Naive B cell (primary cell): ENCODE measurements around the gene NID1. TPM values are rescaled to one million over a fixed set of nuclear protein-coding genes. Genes with fewer than 3 reads are reported as not detected.

ENCODE experiments used
- ATAC-seq, 2 donors: fragments of 150-1000 bp; cut with Tn5 transposase; 2 replicates each; pipeline ENCODE4 v1.10.0; 2021; ENCODE audit warnings: low read depth in 2 of 2, mild to moderate bottlenecking in 2 of 2, moderate library complexity in 2 of 2
- DNase-seq: peaks from one replicate; pipeline ENCODE4 v3.0.0; 2022
- H3K27ac Mint-ChIP-seq, 6 donors: one replicate each; pipeline ENCODE4 v1.8.0; 2020 to 2022; ENCODE audit warnings: mild to moderate bottlenecking in 6 of 6, mixed read lengths in 6 of 6, moderate library complexity in 5 of 6, inconsistent platforms in 2 of 6
- H3K27me3 Mint-ChIP-seq, 3 donors: one replicate each; pipeline ENCODE4 v1.8.0; 2021 to 2022; ENCODE audit warnings: mixed read lengths in 3 of 3, mild to moderate bottlenecking in 1 of 3
- H3K36me3 Mint-ChIP-seq, 2 donors: one replicate each; pipeline ENCODE4 v1.8.0; 2020 to 2022; ENCODE audit warnings: mixed read lengths in 2 of 2, inconsistent platforms in 1 of 2, mild to moderate bottlenecking in 1 of 2
- H3K4me1 Mint-ChIP-seq, 3 donors: one replicate each; pipeline ENCODE4 v1.8.0; 2020 to 2022; ENCODE audit warnings: mixed read lengths in 3 of 3, inconsistent platforms in 1 of 3, mild to moderate bottlenecking in 1 of 3, moderate library complexity in 1 of 3
- H3K4me3 Mint-ChIP-seq, 8 donors: one replicate each; pipeline ENCODE4 v1.8.0; 2020 to 2022; ENCODE audit warnings: mild to moderate bottlenecking in 8 of 8, mixed read lengths in 8 of 8, moderate library complexity in 8 of 8, inconsistent platforms in 2 of 8
- H3K9me3 Mint-ChIP-seq, 7 donors: one replicate each; pipeline ENCODE4 v1.8.0; 2020 to 2022; ENCODE audit warnings: mixed read lengths in 7 of 7, mild to moderate bottlenecking in 5 of 7, inconsistent platforms in 2 of 7, moderate library complexity in 1 of 7
- polyA plus RNA-seq, 6 donors: library from polyadenylated mRNA; unstranded; fragments of 300-500 nt; fragmentation: Illumina TruSeq; gene quantifications; one replicate each; pipeline ENCODE4 v1.2.3, GENCODE V29; 2021; ENCODE audit warnings: low read depth in 6 of 6

NID1 gene
- polyA plus RNA-seq, 6 donors from 2014 or later: not detected

GRCh38 chr1:235945775-235946570 lies 118.9 kb downstream of the NID1 start:
- DNase-seq (peak; percentile 44), ATAC-seq (peak; percentile 86 to 90)
- no peaks in the 10 kb centered on the region for H3K27me3 Mint-ChIP-seq
- H3K4me3 Mint-ChIP-seq: peak overlapping the region; percentile 6 to 85 (median 72)
- peaks cover 4 to 7% of the 10 kb centered on the region in 2 donors for H3K36me3 Mint-ChIP-seq
- H3K27ac Mint-ChIP-seq: peak overlapping the region; percentile 79 to 97 (median 92)
- H3K9me3 Mint-ChIP-seq: no peaks in the 10 kb centered on the region
- H3K4me1 Mint-ChIP-seq: peaks cover 72 to 99% (median 87%) of the 10 kb centered on the region in 3 donors

GRCh38 chr1:235943581-235944114 lies 121.2 kb downstream of the NID1 start:
- Mint-ChIP-seq H3K27me3 (no peaks in the 10 kb centered on the region), H3K27ac (peak overlapping the region in 4 of 6 donors; percentile 12 to 78 (median 43)), H3K4me1 (peaks cover 77 to 99% (median 87%) of the 10 kb centered on the region in 3 donors), H3K36me3 (peaks cover 4 to 7% of the 10 kb centered on the region in 2 donors), H3K9me3 (peaks cover 0 to 3% (median 0%) of the 10 kb centered on the region in 7 donors), H3K4me3 (no peak overlapping the region)
- DNase-seq: no peak
- no peak for ATAC-seq

GRCh38 chr1:235942979-235943575 lies 121.8 kb downstream of the NID1 start:
- Mint-ChIP-seq H3K4me1 (peaks cover 76 to 99% (median 87%) of the 10 kb centered on the region in 3 donors), H3K27me3 (no peaks in the 10 kb centered on the region), H3K27ac (peak overlapping the region in 4 of 6 donors; percentile 12 to 65 (median 31)), H3K9me3 (peaks cover 0 to 3% (median 0%) of the 10 kb centered on the region in 7 donors), H3K36me3 (peaks cover 4 to 7% of the 10 kb centered on the region in 2 donors), H3K4me3 (no peak overlapping the region)
- no peak for DNase-seq
- ATAC-seq: no peak

GRCh38 chr1:235942625-235942934 lies 122.3 kb downstream of the NID1 start:
- Mint-ChIP-seq H3K27me3 (no peaks in the 10 kb centered on the region), H3K36me3 (peaks cover 4 to 7% of the 10 kb centered on the region in 2 donors), H3K4me3 (peak overlapping the region in 1 of 8 donors; percentile 53), H3K27ac (peak overlapping the region in 4 of 6 donors; percentile 13 to 65 (median 51)), H3K9me3 (peaks cover 0 to 3% (median 0%) of the 10 kb centered on the region in 7 donors), H3K4me1 (peaks cover 77 to 98% (median 87%) of the 10 kb centered on the region in 3 donors)
- ATAC-seq (no peak), DNase-seq (no peak)

GRCh38 chr1:235941876-235942624 lies 122.8 kb downstream of the NID1 start:
- no peak for ATAC-seq
- H3K4me3 Mint-ChIP-seq: peak overlapping the region in 6 of 8 donors; percentile 17 to 57 (median 36)
- peaks cover 82 to 98% (median 92%) of the 10 kb centered on the region in 3 donors for H3K4me1 Mint-ChIP-seq
- peaks cover 0 to 3% (median 0%) of the 10 kb centered on the region in 7 donors for H3K9me3 Mint-ChIP-seq
- H3K27me3 Mint-ChIP-seq: no peaks in the 10 kb centered on the region
- peak overlapping the region in 5 of 6 donors; percentile 42 to 85 (median 64) for H3K27ac Mint-ChIP-seq
- peaks cover 4 to 7% of the 10 kb centered on the region in 2 donors for H3K36me3 Mint-ChIP-seq
- no peak for DNase-seq

- ATAC-seq (no peak), DNase-seq (no peak)
- Mint-ChIP-seq H3K27ac (peak overlapping the region in 5 of 6 donors; percentile 37 to 96 (median 84)), H3K9me3 (peaks cover 0 to 3% (median 2%) of the 10 kb centered on the region in 7 donors), H3K4me3 (peak overlapping the region in 5 of 8 donors; percentile 3 to 92 (median 40)), H3K36me3 (peaks cover 4 to 7% of the 10 kb centered on the region in 2 donors), H3K4me1 (peaks cover 81 to 98% (median 93%) of the 10 kb centered on the region in 3 donors), H3K27me3 (no peaks in the 10 kb centered on the region)
These were observed 124.6 kb downstream of the NID1 start for GRCh38 chr1:235940285-235940684.

- DNase-seq: no peak
- Mint-ChIP-seq H3K27me3 (no peaks in the 10 kb centered on the region), H3K4me3 (peak overlapping the region in 7 of 8 donors; percentile 62 to 96 (median 82)), H3K9me3 (peaks cover 0 to 3% (median 2%) of the 10 kb centered on the region in 7 donors), H3K36me3 (peaks cover 4 to 7% of the 10 kb centered on the region in 2 donors), H3K27ac (peak overlapping the region; percentile 94 to 99 (median 98)), H3K4me1 (peaks cover 82 to 97% (median 95%) of the 10 kb centered on the region in 3 donors)
- ATAC-seq: no peak
These were observed 125.5 kb downstream of the NID1 start for GRCh38 chr1:235939480-235939775.

GRCh38 chr1:235938709-235939479 lies 126.0 kb downstream of the NID1 start:
- peaks cover 4 to 7% of the 10 kb centered on the region in 2 donors for H3K36me3 Mint-ChIP-seq
- H3K27ac Mint-ChIP-seq: peak overlapping the region; percentile 94 to 99 (median 98)
- DNase-seq (peak; percentile 69), ATAC-seq (peak; percentile 85 to 90)
- peaks cover 0 to 3% (median 2%) of the 10 kb centered on the region in 7 donors for H3K9me3 Mint-ChIP-seq
- H3K4me3 Mint-ChIP-seq: peak overlapping the region; percentile 27 to 96 (median 84)
- no peaks in the 10 kb centered on the region for H3K27me3 Mint-ChIP-seq
- peaks cover 84 to 96% (median 95%) of the 10 kb centered on the region in 3 donors for H3K4me1 Mint-ChIP-seq

- H3K27me3 Mint-ChIP-seq: no peaks in the 10 kb centered on the region
- peak overlapping the region; percentile 34 to 80 (median 70) for H3K4me3 Mint-ChIP-seq
- peaks cover 85 to 96% (median 95%) of the 10 kb centered on the region in 3 donors for H3K4me1 Mint-ChIP-seq
- H3K9me3 Mint-ChIP-seq: peaks cover 0 to 3% (median 2%) of the 10 kb centered on the region in 7 donors
- ATAC-seq (no peak), DNase-seq (no peak)
- H3K27ac Mint-ChIP-seq: peak overlapping the region; percentile 30 to 96 (median 96)
- H3K36me3 Mint-ChIP-seq: peaks cover 3 to 5% of the 10 kb centered on the region in 2 donors
These were observed 127.8 kb downstream of the NID1 start for GRCh38 chr1:235937123-235937522.

GRCh38 chr1:235935235-235936225 lies 129.4 kb downstream of the NID1 start:
- peaks cover 0 to 3% (median 0%) of the 10 kb centered on the region in 7 donors for H3K9me3 Mint-ChIP-seq
- no peaks in the 10 kb centered on the region for H3K27me3 Mint-ChIP-seq
- ATAC-seq: no peak
- no peaks in the 10 kb centered on the region for H3K36me3 Mint-ChIP-seq
- peak overlapping the region; percentile 59 to 85 (median 74) for H3K4me3 Mint-ChIP-seq
- peak overlapping the region; percentile 22 to 96 (median 84) for H3K27ac Mint-ChIP-seq
- H3K4me1 Mint-ChIP-seq: peaks cover 82 to 95% (median 94%) of the 10 kb centered on the region in 3 donors
- no peak for DNase-seq

- peak overlapping the region; percentile 21 to 95 (median 73) for H3K27ac Mint-ChIP-seq
- peak overlapping the region in 7 of 8 donors; percentile 27 to 83 (median 69) for H3K4me3 Mint-ChIP-seq
- peaks cover 65 to 91% (median 85%) of the 10 kb centered on the region in 3 donors for H3K4me1 Mint-ChIP-seq
- ATAC-seq (no peak), DNase-seq (no peak)
- H3K27me3 Mint-ChIP-seq: no peaks in the 10 kb centered on the region
- peaks cover 0 to 3% (median 0%) of the 10 kb centered on the region in 7 donors for H3K9me3 Mint-ChIP-seq
- H3K36me3 Mint-ChIP-seq: no peaks in the 10 kb centered on the region
These were observed 131.1 kb downstream of the NID1 start for GRCh38 chr1:235933766-235934116.
